ENCODE data around the gene ITGA1. TPM values are rescaled to one million over a fixed set of nuclear protein-coding genes. Genes with fewer than 3 reads are reported as not detected.

Gene ITGA1
- total and polyA plus RNA-seq, 5 donors from 2014 or later: 0.37 TPM; not detected in 4

DNA sequence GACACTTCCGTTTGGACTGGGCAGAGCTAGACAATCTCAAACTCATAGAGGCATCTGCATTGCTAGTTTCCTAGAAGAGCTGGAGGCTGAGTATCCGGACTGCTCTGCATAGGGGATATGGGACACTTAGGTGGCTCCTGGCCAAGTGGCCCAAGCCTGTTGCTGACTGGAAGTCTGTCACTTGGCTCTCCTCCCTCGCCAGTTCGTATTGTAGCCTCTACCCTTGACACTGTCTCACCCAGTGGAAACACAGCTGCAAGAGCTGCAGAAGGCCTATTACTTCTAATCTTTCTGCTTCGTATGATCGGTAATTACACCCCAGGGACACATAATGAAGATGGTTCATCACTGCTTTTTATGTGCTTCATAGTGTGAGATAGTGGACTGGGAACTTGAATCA, 34.7 kb downstream of the ITGA1 start:
- Mint-ChIP-seq H3K27ac (no peak overlapping the region), H3K27me3 (peaks cover 4% of the 10 kb centered on the region), H3K4me1 (no peaks in the 10 kb centered on the region), H3K36me3 (no peaks in the 10 kb centered on the region), H3K4me3 (no peak overlapping the region), H3K9me3 (peaks cover 0 to 5% (median 2%) of the 10 kb centered on the region in 7 donors)
- Histone ChIP-seq H3K4me1 (ENCODE audit: control insufficient read depth, insufficient read depth, low read length, poor library complexity, severe bottlenecking) (no peaks in the 10 kb centered on the region), H3K27ac (ENCODE audit: insufficient read depth, low read length, poor library complexity, severe bottlenecking) (no peak overlapping the region), H3K9me3 (ENCODE audit: control insufficient read depth in 2 of 2, low read length in 2 of 2) (no peaks in the 10 kb centered on the region), H3K27me3 (ENCODE audit: control insufficient read depth, insufficient read depth, low read length) (peaks cover 3% of the 10 kb centered on the region), H3K36me3 (ENCODE audit: control insufficient read depth, insufficient read depth, low read length) (no peaks in the 10 kb centered on the region), H3K4me3 (ENCODE audit: low read depth, low read length) (no peak overlapping the region)
- no peak for ATAC-seq (ENCODE audit: low read depth in 2 of 2)
- DNase-seq: no peak

DNA sequence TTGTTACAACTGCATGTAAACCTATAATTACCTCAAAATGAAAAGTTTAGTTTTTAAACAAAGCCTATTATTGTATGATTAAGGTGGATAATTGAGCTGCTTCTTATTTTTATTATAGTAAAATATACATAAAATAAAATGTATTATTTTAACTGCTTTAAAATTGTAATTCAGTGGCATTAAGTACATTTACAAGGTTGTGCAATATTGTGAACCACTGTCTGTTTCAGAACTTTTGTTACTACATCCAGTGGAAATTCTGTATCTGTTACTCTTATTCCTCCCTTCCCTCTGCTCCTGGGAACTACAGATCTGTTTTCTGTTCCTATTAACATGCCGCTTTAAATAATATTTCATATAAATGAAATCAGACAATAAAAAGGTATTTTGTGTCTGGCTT, 37.1 kb downstream of the ITGA1 start:
- DNase-seq (no peak), ATAC-seq (ENCODE audit: low read depth in 2 of 2) (no peak)
- Mint-ChIP-seq H3K36me3 (no peaks in the 10 kb centered on the region), H3K27ac (no peak overlapping the region), H3K27me3 (peaks cover 10% of the 10 kb centered on the region), H3K4me1 (no peaks in the 10 kb centered on the region), H3K4me3 (no peak overlapping the region), H3K9me3 (peaks cover 0 to 9% (median 2%) of the 10 kb centered on the region in 7 donors)
- H3K4me1 ChIP-seq (ENCODE audit: control insufficient read depth, insufficient read depth, low read length, poor library complexity, severe bottlenecking): no peaks in the 10 kb centered on the region
- no peak overlapping the region for H3K4me3 ChIP-seq (ENCODE audit: low read depth, low read length)
- H3K27me3 ChIP-seq (ENCODE audit: control insufficient read depth, insufficient read depth, low read length): no peaks in the 10 kb centered on the region
- H3K9me3 ChIP-seq (ENCODE audit: control insufficient read depth in 2 of 2, low read length in 2 of 2): peaks cover 0 to 2% of the 10 kb centered on the region in 2 experiments
- H3K27ac ChIP-seq (ENCODE audit: insufficient read depth, low read length, poor library complexity, severe bottlenecking): no peak overlapping the region
- H3K36me3 ChIP-seq (ENCODE audit: control insufficient read depth, insufficient read depth, low read length): no peaks in the 10 kb centered on the region

DNA sequence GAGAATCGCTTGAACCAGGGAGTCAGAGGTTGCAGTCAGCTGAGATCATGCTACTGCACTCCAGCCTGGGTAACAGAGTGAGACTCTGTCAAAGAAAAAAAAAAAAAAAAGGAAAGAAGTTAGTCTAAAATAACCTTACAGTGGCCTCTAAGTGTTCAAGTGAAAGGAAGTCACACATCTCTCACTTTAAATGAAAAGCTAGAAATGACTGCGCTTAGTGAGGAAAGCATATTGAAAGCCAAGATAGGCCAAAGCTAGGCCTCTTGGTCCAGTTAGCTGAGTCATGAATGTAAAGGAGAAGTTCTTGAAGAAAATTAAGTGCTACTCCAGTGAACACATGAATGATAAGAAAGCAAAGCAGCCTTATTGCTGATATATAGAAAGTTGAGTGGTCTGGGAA, 38.1 kb downstream of the ITGA1 start:
- Histone ChIP-seq H3K27me3 (ENCODE audit: control insufficient read depth, insufficient read depth, low read length) (no peaks in the 10 kb centered on the region), H3K4me3 (ENCODE audit: low read depth, low read length) (no peak overlapping the region), H3K4me1 (ENCODE audit: control insufficient read depth, insufficient read depth, low read length, poor library complexity, severe bottlenecking) (no peaks in the 10 kb centered on the region), H3K36me3 (ENCODE audit: control insufficient read depth, insufficient read depth, low read length) (no peaks in the 10 kb centered on the region), H3K9me3 (ENCODE audit: control insufficient read depth in 2 of 2, low read length in 2 of 2) (peaks cover 0 to 2% of the 10 kb centered on the region in 2 experiments), H3K27ac (ENCODE audit: insufficient read depth, low read length, poor library complexity, severe bottlenecking) (no peak overlapping the region)
- Mint-ChIP-seq H3K4me1 (no peaks in the 10 kb centered on the region), H3K36me3 (no peaks in the 10 kb centered on the region), H3K27ac (no peak overlapping the region), H3K27me3 (peaks cover 10% of the 10 kb centered on the region), H3K9me3 (peaks cover 0 to 9% (median 2%) of the 10 kb centered on the region in 7 donors), H3K4me3 (no peak overlapping the region)
- DNase-seq (no peak), ATAC-seq (ENCODE audit: low read depth in 2 of 2) (no peak)

DNA sequence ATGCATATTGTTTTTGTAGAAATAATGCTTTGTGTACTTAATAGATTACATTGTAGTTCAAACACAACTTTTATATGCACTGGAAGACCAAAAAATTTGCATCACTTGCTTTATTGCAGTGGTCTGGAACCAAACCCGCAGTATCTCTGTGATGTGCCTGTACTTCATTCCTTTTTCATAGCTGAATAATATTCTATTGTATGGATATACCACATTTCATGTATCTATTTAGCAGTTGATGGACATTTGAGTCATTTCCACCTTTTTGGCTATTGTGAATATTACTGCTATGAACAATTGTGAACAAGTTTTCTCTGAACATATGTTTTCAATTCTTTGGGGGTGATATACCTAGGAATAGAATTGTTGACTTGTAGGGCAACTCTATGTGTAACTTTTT, 40.1 kb downstream of the ITGA1 start:
- no peak overlapping the region for H3K4me3 ChIP-seq (ENCODE audit: low read depth, low read length)
- no peaks in the 10 kb centered on the region for H3K36me3 ChIP-seq (ENCODE audit: control insufficient read depth, insufficient read depth, low read length)
- H3K27me3 ChIP-seq (ENCODE audit: control insufficient read depth, insufficient read depth, low read length): no peaks in the 10 kb centered on the region
- no peaks in the 10 kb centered on the region for H3K4me1 ChIP-seq (ENCODE audit: control insufficient read depth, insufficient read depth, low read length, poor library complexity, severe bottlenecking)
- no peak for DNase-seq
- Mint-ChIP-seq H3K4me3 (no peak overlapping the region), H3K4me1 (no peaks in the 10 kb centered on the region), H3K9me3 (peaks cover 0 to 9% (median 3%) of the 10 kb centered on the region in 7 donors), H3K36me3 (no peaks in the 10 kb centered on the region), H3K27ac (no peak overlapping the region), H3K27me3 (peaks cover 10% of the 10 kb centered on the region)
- H3K9me3 ChIP-seq (ENCODE audit: control insufficient read depth in 2 of 2, low read length in 2 of 2): peaks cover 0 to 2% of the 10 kb centered on the region in 2 experiments
- no peak overlapping the region for H3K27ac ChIP-seq (ENCODE audit: insufficient read depth, low read length, poor library complexity, severe bottlenecking)
- ATAC-seq (ENCODE audit: low read depth in 2 of 2): no peak

DNA sequence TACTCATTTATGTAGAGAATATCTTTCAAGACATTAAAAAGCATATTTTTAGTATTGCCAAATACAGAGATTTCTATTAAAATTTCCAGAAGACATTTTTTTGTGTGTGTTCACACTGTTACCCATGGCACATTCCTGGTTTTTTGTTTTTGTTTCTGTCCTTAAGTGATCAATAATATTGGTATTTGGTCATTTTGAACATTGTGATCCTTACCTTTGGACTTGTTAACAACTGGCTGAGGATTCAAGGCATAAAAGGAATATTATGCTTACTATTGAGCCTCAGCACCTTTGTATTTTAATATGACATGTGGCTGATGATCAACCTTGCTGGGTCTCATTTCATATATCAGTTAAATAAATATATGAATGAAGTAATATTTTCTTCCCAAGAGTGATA, 41.9 kb downstream of the ITGA1 start:
- no peaks in the 10 kb centered on the region for H3K4me1 Mint-ChIP-seq
- peaks cover 10% of the 10 kb centered on the region for H3K27me3 Mint-ChIP-seq
- H3K4me3 Mint-ChIP-seq: no peak overlapping the region
- no peaks in the 10 kb centered on the region for H3K4me1 ChIP-seq (ENCODE audit: control insufficient read depth, insufficient read depth, low read length, poor library complexity, severe bottlenecking)
- no peak for DNase-seq
- peaks cover 0 to 9% (median 3%) of the 10 kb centered on the region in 7 donors for H3K9me3 Mint-ChIP-seq
- no peak overlapping the region for H3K27ac Mint-ChIP-seq
- no peaks in the 10 kb centered on the region for H3K36me3 ChIP-seq (ENCODE audit: control insufficient read depth, insufficient read depth, low read length)
- no peaks in the 10 kb centered on the region for H3K27me3 ChIP-seq (ENCODE audit: control insufficient read depth, insufficient read depth, low read length)
- H3K9me3 ChIP-seq (ENCODE audit: control insufficient read depth in 2 of 2, low read length in 2 of 2): peaks cover 0 to 2% of the 10 kb centered on the region in 2 experiments
- no peaks in the 10 kb centered on the region for H3K36me3 Mint-ChIP-seq
- no peak overlapping the region for H3K27ac ChIP-seq (ENCODE audit: insufficient read depth, low read length, poor library complexity, severe bottlenecking)
- no peak overlapping the region for H3K4me3 ChIP-seq (ENCODE audit: low read depth, low read length)
- no peak for ATAC-seq (ENCODE audit: low read depth in 2 of 2)

DNA sequence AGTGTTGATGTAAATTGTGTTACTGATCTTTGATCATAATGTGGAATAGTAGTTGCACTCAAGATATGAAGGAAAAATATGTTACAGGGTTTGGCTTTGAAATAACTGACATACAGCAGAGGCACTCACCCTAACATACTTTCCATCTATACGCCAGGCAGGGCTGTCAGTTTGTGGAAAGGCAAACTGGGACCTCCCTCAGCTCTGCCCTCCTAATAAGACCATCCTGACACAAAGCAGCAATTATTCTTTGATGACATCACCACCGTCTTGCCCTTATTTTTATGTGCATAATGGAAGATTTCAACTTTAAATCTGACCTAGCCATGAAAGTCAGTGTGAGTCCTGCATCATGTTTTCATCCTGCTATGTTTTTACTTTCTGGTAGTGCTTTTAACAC, 42.9 kb downstream of the ITGA1 start:
- Histone ChIP-seq H3K36me3 (ENCODE audit: control insufficient read depth, insufficient read depth, low read length) (no peaks in the 10 kb centered on the region), H3K27me3 (ENCODE audit: control insufficient read depth, insufficient read depth, low read length) (no peaks in the 10 kb centered on the region), H3K4me1 (ENCODE audit: control insufficient read depth, insufficient read depth, low read length, poor library complexity, severe bottlenecking) (no peaks in the 10 kb centered on the region), H3K4me3 (ENCODE audit: low read depth, low read length) (no peak overlapping the region), H3K9me3 (ENCODE audit: control insufficient read depth in 2 of 2, low read length in 2 of 2) (peaks cover 0 to 2% of the 10 kb centered on the region in 2 experiments), H3K27ac (ENCODE audit: insufficient read depth, low read length, poor library complexity, severe bottlenecking) (no peak overlapping the region)
- no peak for DNase-seq
- Mint-ChIP-seq H3K4me3 (no peak overlapping the region), H3K36me3 (no peaks in the 10 kb centered on the region), H3K4me1 (no peaks in the 10 kb centered on the region), H3K27ac (no peak overlapping the region), H3K27me3 (peaks cover 17% of the 10 kb centered on the region), H3K9me3 (peaks cover 0 to 9% (median 3%) of the 10 kb centered on the region in 7 donors)
- no peak for ATAC-seq (ENCODE audit: low read depth in 2 of 2)

DNA sequence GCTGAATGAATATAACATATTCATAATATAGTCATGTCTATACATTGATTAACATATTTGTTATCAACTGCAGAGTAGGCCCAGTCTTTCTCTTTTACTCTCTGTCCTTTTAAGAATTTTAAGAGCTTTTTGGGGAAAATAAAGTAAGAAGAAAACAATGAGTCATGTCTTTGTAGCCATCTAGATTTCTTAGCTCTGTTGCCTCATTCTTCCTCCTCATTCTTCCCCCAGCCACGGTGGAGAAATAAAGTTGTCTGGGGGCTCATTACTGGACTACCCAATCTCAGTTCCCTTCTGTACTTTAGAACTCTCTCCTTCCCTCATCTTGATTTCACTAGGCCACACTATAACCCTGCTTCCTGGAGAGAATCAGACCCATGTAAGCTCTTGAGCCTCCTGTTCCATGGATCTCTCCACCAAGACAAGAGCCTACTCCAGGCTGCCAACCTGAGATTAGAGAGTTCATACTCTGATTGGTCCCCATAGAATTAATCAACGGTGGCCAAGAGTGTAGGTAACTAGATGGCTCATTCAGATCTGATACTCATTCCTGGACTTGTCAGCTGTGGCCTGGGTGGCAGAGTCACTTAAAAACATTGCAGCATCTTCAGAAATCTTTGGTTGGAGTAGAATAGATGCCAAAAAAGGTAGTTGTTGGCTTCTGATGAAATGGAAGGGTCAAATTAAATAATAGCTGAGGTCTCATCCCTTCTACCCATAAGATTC, 44.2 kb downstream of the ITGA1 start:
- H3K27me3 Mint-ChIP-seq: peaks cover 22% of the 10 kb centered on the region
- H3K36me3 ChIP-seq (ENCODE audit: control insufficient read depth, insufficient read depth, low read length): no peaks in the 10 kb centered on the region
- H3K4me1 ChIP-seq (ENCODE audit: control insufficient read depth, insufficient read depth, low read length, poor library complexity, severe bottlenecking): no peaks in the 10 kb centered on the region
- no peak overlapping the region for H3K27ac Mint-ChIP-seq
- H3K4me3 ChIP-seq (ENCODE audit: low read depth, low read length): no peak overlapping the region
- no peaks in the 10 kb centered on the region for H3K27me3 ChIP-seq (ENCODE audit: control insufficient read depth, insufficient read depth, low read length)
- H3K27ac ChIP-seq (ENCODE audit: insufficient read depth, low read length, poor library complexity, severe bottlenecking): no peak overlapping the region
- H3K36me3 Mint-ChIP-seq: no peaks in the 10 kb centered on the region
- H3K4me3 Mint-ChIP-seq: no peak overlapping the region
- H3K4me1 Mint-ChIP-seq: no peaks in the 10 kb centered on the region
- H3K9me3 Mint-ChIP-seq: peaks cover 0 to 9% (median 3%) of the 10 kb centered on the region in 7 donors
- DNase-seq (no peak), ATAC-seq (ENCODE audit: low read depth in 2 of 2) (no peak)
- peaks cover 0 to 2% of the 10 kb centered on the region in 2 experiments for H3K9me3 ChIP-seq (ENCODE audit: control insufficient read depth in 2 of 2, low read length in 2 of 2)

GRCh38 chr5:52834320-52834719, 46.6 kb downstream of the ITGA1 start:
- Histone ChIP-seq H3K9me3 (ENCODE audit: control insufficient read depth in 2 of 2, low read length in 2 of 2) (no peaks in the 10 kb centered on the region), H3K4me3 (ENCODE audit: low read depth, low read length) (no peak overlapping the region), H3K4me1 (ENCODE audit: control insufficient read depth, insufficient read depth, low read length, poor library complexity, severe bottlenecking) (no peaks in the 10 kb centered on the region), H3K27ac (ENCODE audit: insufficient read depth, low read length, poor library complexity, severe bottlenecking) (no peak overlapping the region), H3K36me3 (ENCODE audit: control insufficient read depth, insufficient read depth, low read length) (no peaks in the 10 kb centered on the region), H3K27me3 (ENCODE audit: control insufficient read depth, insufficient read depth, low read length) (no peaks in the 10 kb centered on the region)
- ATAC-seq (ENCODE audit: low read depth in 2 of 2) (no peak), DNase-seq (no peak)
- H3K9me3 Mint-ChIP-seq: peaks cover 0 to 2% (median 0%) of the 10 kb centered on the region in 7 donors
- H3K27ac Mint-ChIP-seq: no peak overlapping the region
- H3K4me1 Mint-ChIP-seq: no peaks in the 10 kb centered on the region
- no peak overlapping the region for H3K4me3 Mint-ChIP-seq
- H3K36me3 Mint-ChIP-seq: no peaks in the 10 kb centered on the region
- peaks cover 21% of the 10 kb centered on the region for H3K27me3 Mint-ChIP-seq
